Hematopoietic multipotent progenitor cell treated with erythropoietin and hydrocortisone succinate and interleukin-3 and kit ligand, for 8 days (in vitro differentiated cells): ENCODE results near the gene TRMT112.

Experiments
- DNase-seq: peaks from one replicate; pipeline ENCODE4 v3.0.0-alpha.2; 2015

Gene TRMT112

DNA sequence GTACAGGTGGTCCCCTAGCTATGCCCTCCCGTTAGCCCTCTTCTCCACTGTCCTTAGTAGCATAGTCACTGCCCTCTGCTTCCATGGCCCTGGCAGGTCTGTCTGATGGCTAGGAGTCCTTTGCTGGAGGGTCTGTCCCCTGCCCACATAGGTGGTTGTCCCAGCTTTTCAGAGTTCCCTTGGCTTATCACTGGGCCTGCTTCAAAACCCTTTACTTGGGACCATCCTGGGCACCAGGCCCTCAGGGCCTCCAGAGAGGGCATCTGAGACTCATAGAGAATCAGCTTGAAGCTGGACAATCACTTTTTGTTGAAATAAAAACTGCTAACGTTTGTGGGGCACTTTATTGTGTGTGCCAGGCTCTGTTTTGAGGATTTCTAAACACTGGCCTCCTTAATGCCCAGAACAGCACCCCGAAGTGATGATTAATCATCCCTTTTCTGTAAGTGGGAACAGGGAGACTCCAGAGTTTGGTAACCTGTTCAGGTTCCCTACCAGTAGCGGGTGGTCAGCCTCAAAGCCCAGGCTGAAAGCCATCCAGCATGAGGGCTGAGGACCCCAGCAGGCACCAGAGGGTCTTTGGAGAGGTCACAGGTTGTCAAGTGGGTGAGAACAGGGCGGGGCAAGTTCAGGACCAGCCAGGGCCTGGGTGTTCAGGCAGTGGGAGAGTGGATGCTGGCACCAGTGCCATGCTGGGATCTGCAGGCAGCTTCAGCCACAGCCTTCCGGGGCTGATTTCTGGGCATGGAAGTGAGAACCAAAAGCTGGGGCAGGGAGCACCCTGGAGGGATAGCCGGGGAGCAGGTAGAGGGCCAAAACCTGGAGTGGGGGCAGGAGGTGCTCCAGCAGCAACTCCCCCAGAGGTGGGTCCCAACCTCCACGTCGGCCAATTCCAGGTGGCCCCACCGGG, 26.8 kb downstream of the TRMT112 start:
- DNase-seq, result no peak

- DNase-seq, result no peak
These were observed 28.3 kb downstream of the TRMT112 start for GRCh38 chr11:64289002-64289564.

DNA sequence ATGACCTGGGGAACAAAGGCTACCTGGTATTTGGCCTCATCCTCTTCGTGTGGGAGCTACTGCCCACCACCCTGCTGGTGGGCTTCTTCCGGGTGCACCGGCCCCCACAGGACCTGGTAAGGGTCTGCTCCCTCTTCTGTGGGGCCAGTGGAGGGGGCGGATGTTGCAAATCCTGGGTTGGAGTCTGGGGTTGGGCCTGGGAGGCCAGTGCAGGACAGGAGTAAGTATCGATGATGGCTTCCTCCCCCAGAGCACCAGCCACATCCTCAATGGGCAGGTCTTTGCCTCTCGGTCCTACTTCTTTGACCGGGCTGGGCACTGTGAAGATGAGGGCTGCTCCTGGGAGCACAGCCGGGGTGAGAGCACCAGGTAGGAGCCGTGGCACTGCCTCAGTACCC, 29.0 kb downstream of the TRMT112 start:
- DNase-seq, result no peak

GRCh38 chr11:64287676-64288352, 29.5 kb downstream of the TRMT112 start:
- no peak for DNase-seq

DNA sequence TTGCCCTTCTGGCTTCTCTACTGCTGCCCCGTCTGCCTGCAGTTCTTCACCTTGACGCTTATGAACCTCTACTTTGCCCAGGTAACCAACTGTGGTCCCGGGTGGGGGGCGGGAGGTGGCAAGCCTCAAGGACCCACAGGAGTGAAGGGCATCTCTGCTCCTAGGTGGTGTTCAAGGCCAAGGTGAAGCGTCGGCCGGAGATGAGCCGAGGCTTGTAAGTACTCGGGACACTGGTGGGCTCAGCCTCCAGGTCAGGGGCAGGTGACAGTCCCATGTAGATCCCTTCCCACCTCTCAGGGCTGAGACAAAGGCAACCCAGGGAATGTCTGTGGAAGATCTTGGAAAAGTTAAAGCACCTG, 30.6 kb downstream of the TRMT112 start:
- no peak for DNase-seq

GRCh38 chr11:64285885-64286800, 31.2 kb downstream of the TRMT112 start:
- DNase-seq, result peak; percentile 61

- DNase-seq, result peak; percentile 85
These were observed 32.1 kb downstream of the TRMT112 start, which contains the start of gene GPR137 for GRCh38 chr11:64284962-64285884. Gene GPR137, plus strand, starts transcription at chr11:64285848. Its CDS starts 677 bp downstream, at chr11:64286525.

DNA sequence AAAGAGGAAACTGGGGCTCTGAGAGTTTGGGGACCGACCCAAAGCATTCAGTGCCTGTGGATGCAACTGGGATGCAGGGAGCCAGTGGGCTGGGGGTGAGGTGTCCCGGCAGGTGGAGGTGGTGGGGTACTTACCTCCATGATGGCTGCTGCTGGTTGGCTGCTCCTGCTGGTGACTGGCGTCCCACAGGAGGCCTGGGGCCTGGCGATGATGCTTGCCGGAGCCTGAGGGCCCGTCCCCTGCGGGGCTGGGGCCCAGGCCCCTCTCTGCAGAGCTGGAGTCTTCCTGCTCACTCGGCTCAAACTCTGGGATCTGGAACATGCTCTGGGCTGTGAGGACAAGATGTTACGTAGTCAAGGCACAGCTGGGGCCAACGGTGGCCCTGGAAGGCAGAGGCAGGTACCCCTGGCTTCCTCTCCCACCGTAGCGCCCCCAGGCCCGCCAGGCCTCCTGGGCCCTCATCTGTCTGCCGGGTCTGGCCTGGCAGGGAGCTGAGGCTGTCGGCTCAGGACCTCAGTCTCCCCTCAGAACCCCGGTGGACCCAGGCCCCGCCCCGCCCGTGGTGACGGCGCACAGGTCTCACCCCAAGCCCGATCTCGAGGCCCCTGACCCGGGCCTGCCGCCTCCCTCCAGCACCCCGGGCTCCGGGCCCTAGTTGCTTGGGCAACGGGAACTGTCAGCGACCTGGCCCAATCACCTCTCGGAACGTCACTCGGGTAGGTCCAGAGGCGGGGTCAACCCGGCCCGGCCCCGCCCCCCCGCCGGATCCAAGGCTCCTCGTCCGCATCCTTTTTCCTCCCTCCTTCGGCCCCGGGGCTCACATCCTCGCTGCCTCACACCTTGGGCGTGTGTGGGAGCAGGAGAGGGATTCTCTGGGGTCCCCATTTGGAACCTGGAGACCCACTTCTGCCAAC, 33.1 kb downstream of the TRMT112 start, which contains the start of gene BAD:
Gene BAD, minus strand, starts transcription at position 618 of the 914 bp plus-strand sequence. Its CDS starts 297 bp downstream, at position 321.
- DNase-seq, result peak; percentile 94

GRCh38 chr11:64283092-64283491, 34.3 kb downstream of the TRMT112 start:
- DNase-seq, result no peak

DNA sequence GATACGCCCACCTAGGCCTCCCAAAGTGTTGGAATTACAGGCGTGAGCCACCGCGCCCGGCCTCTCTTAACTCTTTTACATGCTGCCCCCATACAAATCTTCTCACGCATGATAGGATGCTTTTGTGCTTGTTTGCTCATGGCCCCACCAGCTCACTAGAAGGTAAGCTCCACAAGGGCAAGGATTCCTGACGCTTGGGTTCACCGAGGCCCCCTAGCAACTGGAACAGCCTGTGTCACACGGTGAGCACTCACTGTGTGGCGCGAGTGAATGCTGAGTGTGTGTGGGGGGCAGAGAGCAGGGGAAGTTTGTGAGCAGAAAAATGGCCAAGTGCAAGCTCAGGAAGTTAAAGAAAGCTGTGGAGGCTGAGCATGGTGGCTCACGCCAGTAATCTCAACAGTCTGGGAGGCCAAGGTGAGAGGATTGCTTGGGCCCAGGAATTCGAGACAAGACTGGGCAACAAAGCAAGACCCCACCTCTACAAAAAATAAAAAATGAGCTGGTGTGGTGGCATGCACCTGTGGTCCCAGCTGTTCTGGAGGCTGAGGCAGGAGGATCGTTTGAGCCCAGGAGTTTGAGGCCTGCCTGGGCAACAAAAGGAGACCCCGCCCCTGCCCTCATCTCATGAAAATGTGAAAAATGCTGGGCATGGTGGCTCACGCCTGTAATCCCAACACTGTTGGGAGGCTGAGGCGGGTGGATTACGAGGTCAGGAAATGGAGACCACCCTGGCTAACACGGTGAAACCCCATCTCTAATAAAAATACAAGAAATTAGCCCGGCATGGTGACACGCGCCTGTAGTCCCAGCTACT, 35.2 kb downstream of the TRMT112 start:
- no peak for DNase-seq

DNA sequence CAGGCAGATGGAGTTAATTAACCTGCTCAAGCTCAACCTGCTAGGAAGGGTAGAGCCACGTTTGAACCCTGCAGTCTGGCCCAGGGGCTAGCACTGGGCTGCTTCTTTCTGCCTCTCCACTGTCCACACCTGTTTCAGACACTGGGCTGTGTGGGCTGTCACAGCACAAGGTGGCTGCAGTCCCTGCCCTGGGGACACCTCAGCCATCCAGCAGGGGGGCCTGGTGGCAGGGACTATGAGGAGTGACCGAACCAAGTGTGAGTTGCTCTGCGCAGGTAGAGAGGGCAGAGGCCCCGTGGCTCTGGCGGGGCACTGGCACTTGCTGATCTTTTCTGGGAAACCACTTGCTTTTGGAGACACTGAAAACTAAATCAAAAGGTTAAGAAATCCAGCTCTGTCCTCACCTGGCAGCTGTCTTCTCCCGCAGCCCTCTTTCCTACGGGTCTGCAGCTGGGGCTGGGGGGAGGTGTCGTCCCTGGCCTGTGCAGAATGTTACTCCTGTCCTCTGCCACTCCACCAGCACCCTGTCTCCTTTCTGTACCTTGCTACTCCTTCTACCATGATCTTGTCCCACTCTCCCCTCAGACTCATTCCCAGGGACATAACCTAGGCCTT, 38.7 kb downstream of the TRMT112 start:
- no peak for DNase-seq

- DNase-seq, result peak; percentile 73
These were observed 40.5 kb downstream of the TRMT112 start for GRCh38 chr11:64276653-64277431.

GRCh38 chr11:64275841-64276240, 41.5 kb downstream of the TRMT112 start:
- no peak for DNase-seq

DNA sequence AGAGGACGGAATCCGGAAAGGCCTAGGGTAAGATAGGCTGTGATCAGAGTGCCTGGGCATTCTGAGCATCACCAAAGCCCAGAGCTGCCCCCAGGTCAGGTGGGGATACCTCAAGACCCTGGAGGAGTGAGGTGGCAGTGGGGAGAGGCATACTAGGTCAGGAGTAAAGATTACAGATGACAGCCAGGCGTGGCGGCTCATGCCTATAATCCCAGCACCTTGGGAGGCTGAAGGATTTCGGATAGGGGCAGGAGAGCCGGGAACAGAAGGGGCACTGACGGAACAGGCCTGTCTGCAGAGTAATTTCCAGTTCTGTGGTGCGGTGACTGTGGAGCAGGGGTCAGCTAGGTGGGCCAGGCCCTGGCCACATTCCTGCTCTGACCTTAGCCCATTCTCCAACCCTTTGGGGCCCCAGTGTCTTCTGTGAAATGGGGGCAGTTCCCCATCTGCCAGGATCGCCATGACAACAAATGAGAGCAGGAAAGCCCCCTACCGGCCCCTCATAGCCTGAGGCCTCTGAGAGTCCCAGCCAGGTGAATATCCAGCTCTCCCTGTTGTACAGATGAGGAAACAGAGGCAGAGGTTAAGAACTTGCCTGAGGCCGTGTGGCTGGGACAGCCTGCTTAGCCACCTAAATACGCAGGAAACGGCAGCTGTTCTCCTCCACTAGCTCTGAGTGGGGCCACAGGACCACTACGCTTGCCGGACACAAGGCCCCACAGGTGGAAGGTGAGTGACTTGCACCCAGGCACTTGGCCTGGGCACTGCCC, 42.1 kb downstream of the TRMT112 start:
- no peak for DNase-seq

- DNase-seq, result peak; percentile 100
These were observed 47.7 kb downstream of the TRMT112 start for GRCh38 chr11:64269540-64270220.

DNA sequence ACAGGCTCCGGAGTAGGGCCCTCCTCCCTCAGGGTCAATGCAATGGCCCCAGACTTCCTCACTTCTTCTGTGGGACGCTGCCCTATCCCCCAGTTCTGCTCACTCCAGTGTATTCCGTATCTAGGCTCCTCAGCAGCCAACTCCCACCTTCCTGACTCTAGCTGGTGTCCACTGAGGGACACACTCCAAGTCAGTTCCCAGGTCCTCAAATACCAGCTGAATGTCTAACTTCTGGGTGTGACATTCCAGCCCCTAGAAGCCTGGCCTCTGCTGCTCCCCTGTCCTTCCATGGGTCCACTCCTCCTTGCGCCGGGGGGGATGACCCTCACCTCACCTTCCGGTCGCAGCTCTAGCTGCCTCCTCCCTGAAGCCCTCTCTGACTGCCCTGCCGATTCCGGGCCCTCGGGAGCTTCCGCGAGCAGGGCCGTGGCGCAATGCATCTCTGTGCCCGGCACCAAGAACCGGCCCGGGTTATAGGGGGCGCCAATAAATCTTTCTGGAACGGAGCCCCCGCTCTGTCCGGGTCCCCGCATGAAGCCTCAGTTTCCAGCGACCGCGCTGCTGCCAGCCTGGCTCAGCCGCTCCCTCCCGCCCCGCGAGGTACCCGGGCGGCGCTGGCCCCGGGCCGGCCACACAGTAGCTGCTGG, 48.3 kb downstream of the TRMT112 start:
- DNase-seq, result peak; percentile 51
